ENCODE data around the gene BEND3. TPM values are rescaled to one million over a fixed set of nuclear protein-coding genes. Genes with fewer than 3 reads are reported as not detected.
A peak's percentile ranks its signal among the peaks of the same experiment; 100 is the strongest.
"Not testable (repeated sequence)": the region's sequence is repeated elsewhere in the genome, so short reads cannot be mapped to it uniquely, and the experiment has no call there.

BEND3 gene
- 6.6 and 7.7 TPM in 2 replicates for total RNA-seq

GRCh38 chr6:107114926-107115694, at the start of gene BEND3:
Gene BEND3, minus strand, starts transcription at chr6:107115515. Its CDS starts 16,230 bp downstream, at chr6:107099285.
- TF ChIP-seq CTCF (IDR thresholded peaks at IDR 0.05; ENCODE audit: insufficient read depth, low read length, poor library complexity, severe bottlenecking) = no peak
- DNase-seq (ENCODE audit: low read depth) = no peak
- Histone ChIP-seq H3K27me3 (ENCODE audit: control insufficient read depth, insufficient read depth, low read length) (no peaks in the 10 kb centered on the region), H3K36me3 (ENCODE audit: control insufficient read depth, insufficient read depth, low read length) (no peaks in the 10 kb centered on the region), H3K4me3 (ENCODE audit: low read depth, low read length) (peak within 1 kb of the TSS; percentile 48)

- not testable (repeated sequence) for H3K27me3 ChIP-seq (ENCODE audit: control insufficient read depth, insufficient read depth, low read length); H3K36me3 ChIP-seq (ENCODE audit: control insufficient read depth, insufficient read depth, low read length); DNase-seq (ENCODE audit: low read depth); H3K4me3 ChIP-seq (ENCODE audit: low read depth, low read length)
These were observed 49.0 kb upstream of the BEND3 start for GRCh38 chr6:107164299-107164698.

- no peaks in the 10 kb centered on the region for H3K27me3 ChIP-seq (ENCODE audit: control insufficient read depth, insufficient read depth, low read length)
- no peak overlapping the region for H3K4me3 ChIP-seq (ENCODE audit: low read depth, low read length)
- no peak for DNase-seq (ENCODE audit: low read depth)
- TF ChIP-seq CTCF (IDR thresholded peaks at IDR 0.05; ENCODE audit: insufficient read depth, low read length, poor library complexity, severe bottlenecking) = no peak
- no peaks in the 10 kb centered on the region for H3K36me3 ChIP-seq (ENCODE audit: control insufficient read depth, insufficient read depth, low read length)
These were observed 46.2 kb upstream of the BEND3 start for GRCh38 chr6:107161521-107161920.

GRCh38 chr6:107156617-107157016, 41.3 kb upstream of the BEND3 start:
- no peak for DNase-seq (ENCODE audit: low read depth)
- Histone ChIP-seq H3K27me3 (ENCODE audit: control insufficient read depth, insufficient read depth, low read length) (no peaks in the 10 kb centered on the region), H3K4me3 (ENCODE audit: low read depth, low read length) (no peak overlapping the region), H3K36me3 (ENCODE audit: control insufficient read depth, insufficient read depth, low read length) (no peaks in the 10 kb centered on the region)
- no peak for TF ChIP-seq CTCF (IDR thresholded peaks at IDR 0.05; ENCODE audit: insufficient read depth, low read length, poor library complexity, severe bottlenecking)

- H3K27me3 ChIP-seq (ENCODE audit: control insufficient read depth, insufficient read depth, low read length) = no peaks in the 10 kb centered on the region
These were observed 39.5 kb upstream of the BEND3 start for GRCh38 chr6:107154801-107155160.

More at GRCh38 chr6:107154801-107155160, 39.5 kb upstream of the BEND3 start:
- Histone ChIP-seq H3K4me3 (ENCODE audit: low read depth, low read length) (no peak overlapping the region), H3K36me3 (ENCODE audit: control insufficient read depth, insufficient read depth, low read length) (no peaks in the 10 kb centered on the region)
- DNase-seq (ENCODE audit: low read depth) = no peak
- no peak for TF ChIP-seq CTCF (IDR thresholded peaks at IDR 0.05; ENCODE audit: insufficient read depth, low read length, poor library complexity, severe bottlenecking)
